Osteocyte (in vitro differentiated cells): ENCODE results near the gene PMEPA1. TPM values are rescaled to one million over a fixed set of nuclear protein-coding genes. Genes with fewer than 3 reads are reported as not detected.

Experiments
- DNase-seq: peaks from one replicate; pipeline ENCODE4 v3.0.0; 2021; ENCODE audit warnings: mixed read lengths; ENCODE audit not compliant: unreplicated experiment; ENCODE audit errors: extremely low spot score
- H3K27ac Mint-ChIP-seq: one replicate; pipeline ENCODE4 v1.8.0; 2021; ENCODE audit warnings: mild to moderate bottlenecking, mixed read lengths; ENCODE audit not compliant: unreplicated experiment
- H3K27me3 Mint-ChIP-seq: one replicate; pipeline ENCODE4 v1.8.0; 2021; ENCODE audit warnings: mixed read lengths; ENCODE audit not compliant: unreplicated experiment
- H3K36me3 Mint-ChIP-seq: one replicate; pipeline ENCODE4 v1.8.0; 2021; ENCODE audit warnings: mixed read lengths; ENCODE audit not compliant: unreplicated experiment
- H3K4me1 Mint-ChIP-seq: one replicate; pipeline ENCODE4 v1.8.0; 2021; ENCODE audit warnings: mixed read lengths; ENCODE audit not compliant: unreplicated experiment
- H3K4me3 Mint-ChIP-seq: one replicate; pipeline ENCODE4 v1.8.0; 2021; ENCODE audit warnings: mild to moderate bottlenecking, moderate library complexity, mixed read lengths; ENCODE audit not compliant: unreplicated experiment
- H3K9me3 Mint-ChIP-seq: one replicate; pipeline ENCODE4 v1.8.0; 2021; ENCODE audit warnings: mixed read lengths; ENCODE audit not compliant: unreplicated experiment
- total RNA-seq: library from RNA; stranded (reverse); gene quantifications from 2 replicates; pipeline ENCODE4 v1.2.1, GENCODE V29; 2021
- TF ChIP-seq, protein P1 (sequence below): fragments of 200-600 bp; sonication (generic); IDR thresholded peaks from 2 replicates; pipeline ENCODE4 v1.5.0; 2021; ENCODE audit warnings: antibody characterized with exemption, mild to moderate bottlenecking, moderate library complexity

Gene PMEPA1
- total RNA-seq, 1 donor from 2014 or later: 24.1 TPM

DNA sequence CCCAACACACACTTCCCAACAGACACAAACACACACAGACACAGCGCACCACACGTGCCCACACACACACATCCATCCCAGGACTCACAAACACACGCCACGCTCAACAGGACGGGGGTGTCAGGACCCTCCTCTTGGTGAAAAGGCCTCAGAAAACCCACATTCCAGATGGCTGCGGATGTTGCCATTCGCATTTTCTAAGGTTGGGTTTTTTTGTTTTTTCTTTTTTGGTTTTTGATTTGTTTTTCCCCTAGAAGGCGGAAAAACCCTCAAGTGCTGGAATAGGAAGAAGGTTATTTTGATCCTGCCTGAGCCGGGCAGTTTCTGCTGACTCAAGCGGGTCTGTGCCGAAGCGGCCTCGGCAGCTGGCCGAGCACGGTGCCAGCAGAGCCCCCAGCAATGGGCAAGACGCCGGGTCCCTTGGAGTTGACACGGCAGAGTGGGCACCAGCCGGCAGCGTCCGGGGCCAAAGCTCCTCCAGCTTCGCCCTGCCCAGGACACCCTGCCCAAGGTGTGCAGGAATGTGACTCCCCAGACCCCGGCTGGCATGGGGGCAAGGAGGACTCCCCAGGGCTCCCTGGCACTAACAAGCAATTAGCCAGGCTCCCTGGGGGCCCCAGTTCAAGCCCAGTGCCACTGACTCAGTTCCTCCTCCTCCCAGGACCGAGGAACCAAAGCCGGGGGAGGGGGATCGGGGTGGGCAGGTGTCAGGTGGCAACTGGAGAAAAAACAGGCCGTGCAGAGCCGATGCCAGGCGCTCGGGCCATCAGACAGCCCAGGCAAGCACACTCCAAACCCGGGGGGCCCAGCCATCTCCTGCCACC lies 48.7 kb downstream of the PMEPA1 start:
- Mint-ChIP-seq H3K9me3 (no peaks in the 10 kb centered on the region), H3K4me1 (no peaks in the 10 kb centered on the region), H3K4me3 (no peak overlapping the region), H3K27me3 (no peaks in the 10 kb centered on the region), H3K27ac (no peak overlapping the region), H3K36me3 (peaks cover 21% of the 10 kb centered on the region)
- no peak for DNase-seq
- TF ChIP-seq, protein P1, sequence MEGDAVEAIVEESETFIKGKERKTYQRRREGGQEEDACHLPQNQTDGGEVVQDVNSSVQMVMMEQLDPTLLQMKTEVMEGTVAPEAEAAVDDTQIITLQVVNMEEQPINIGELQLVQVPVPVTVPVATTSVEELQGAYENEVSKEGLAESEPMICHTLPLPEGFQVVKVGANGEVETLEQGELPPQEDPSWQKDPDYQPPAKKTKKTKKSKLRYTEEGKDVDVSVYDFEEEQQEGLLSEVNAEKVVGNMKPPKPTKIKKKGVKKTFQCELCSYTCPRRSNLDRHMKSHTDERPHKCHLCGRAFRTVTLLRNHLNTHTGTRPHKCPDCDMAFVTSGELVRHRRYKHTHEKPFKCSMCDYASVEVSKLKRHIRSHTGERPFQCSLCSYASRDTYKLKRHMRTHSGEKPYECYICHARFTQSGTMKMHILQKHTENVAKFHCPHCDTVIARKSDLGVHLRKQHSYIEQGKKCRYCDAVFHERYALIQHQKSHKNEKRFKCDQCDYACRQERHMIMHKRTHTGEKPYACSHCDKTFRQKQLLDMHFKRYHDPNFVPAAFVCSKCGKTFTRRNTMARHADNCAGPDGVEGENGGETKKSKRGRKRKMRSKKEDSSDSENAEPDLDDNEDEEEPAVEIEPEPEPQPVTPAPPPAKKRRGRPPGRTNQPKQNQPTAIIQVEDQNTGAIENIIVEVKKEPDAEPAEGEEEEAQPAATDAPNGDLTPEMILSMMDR: no peak

- Mint-ChIP-seq H3K27me3 (no peaks in the 10 kb centered on the region), H3K36me3 (peaks cover 21% of the 10 kb centered on the region), H3K4me1 (no peaks in the 10 kb centered on the region), H3K4me3 (no peak overlapping the region), H3K27ac (no peak overlapping the region), H3K9me3 (no peaks in the 10 kb centered on the region)
- TF ChIP-seq, protein P1: no peak
- DNase-seq: no peak
Measured at GRCh38 chr20:57660181-57660921, 49.5 kb downstream of the PMEPA1 start.

DNA sequence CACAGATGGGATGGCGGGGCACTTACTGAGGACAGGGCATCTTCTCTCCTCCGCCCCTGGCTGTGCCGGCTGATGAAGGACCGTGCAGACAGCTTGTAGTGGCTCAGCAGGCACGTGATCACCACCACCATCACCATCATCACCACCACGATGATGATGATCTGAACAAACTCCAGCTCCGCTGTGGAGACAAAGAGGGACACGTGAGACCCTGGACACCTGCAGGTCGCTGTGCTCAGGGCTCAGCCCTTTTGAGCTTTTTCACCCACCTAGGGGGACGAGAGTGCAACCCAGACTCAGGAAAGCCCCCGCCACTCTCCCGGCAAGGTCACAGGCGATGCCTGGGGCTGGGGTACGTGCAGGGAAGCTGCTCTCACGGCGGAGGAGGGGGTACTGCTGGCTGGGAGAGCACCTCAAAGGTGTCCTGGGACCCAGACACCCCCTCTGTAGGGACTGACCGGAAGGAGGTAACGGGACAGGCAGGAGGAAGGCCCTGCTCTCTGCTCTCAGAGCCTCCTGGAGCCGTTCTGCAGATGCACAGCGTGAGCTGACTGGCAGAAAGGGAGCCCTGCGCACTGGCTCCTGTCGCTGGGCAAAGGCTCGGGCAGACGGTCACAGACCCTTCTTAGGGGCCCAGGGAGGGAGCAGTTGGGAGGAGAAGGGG lies 50.2 kb downstream of the PMEPA1 start:
- Mint-ChIP-seq H3K27me3 (no peaks in the 10 kb centered on the region), H3K9me3 (no peaks in the 10 kb centered on the region), H3K4me3 (no peak overlapping the region), H3K4me1 (no peaks in the 10 kb centered on the region), H3K36me3 (peaks cover 21% of the 10 kb centered on the region), H3K27ac (no peak overlapping the region)
- DNase-seq: peak; percentile 79
- TF ChIP-seq, protein P1: no peak

DNA sequence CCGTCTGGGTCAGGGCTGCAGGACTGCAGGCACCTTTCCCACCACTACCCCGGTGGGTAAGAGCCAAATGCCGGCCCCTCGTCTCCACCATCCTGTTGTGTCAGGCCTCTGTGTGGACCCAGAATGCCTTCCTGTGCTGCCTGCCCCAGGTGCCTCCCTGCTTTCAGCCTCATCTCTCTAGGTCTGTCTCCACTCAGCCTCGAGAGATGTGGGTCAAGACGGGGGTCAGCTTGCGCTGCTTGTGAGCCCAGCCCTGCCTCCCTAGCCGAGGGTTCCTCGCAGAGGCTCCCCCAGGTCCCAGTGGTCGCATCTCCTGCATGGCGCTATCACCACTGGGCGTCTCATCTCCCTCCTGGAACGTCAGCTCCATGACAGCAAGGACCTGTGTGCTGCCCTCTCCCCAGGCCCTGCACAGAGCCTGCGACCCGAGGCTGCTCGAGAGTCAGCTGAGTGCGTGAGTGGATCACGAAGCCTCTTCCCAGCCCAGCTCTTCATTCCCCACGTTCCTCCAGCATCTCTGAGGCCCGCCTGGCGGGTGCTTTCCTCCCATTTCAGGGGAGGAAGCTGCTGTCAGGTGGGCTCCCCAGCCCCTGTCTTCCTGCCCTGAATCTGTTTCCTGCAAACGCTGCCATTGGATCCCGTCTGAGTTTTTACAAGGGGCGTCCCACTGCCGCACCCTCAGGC lies 50.8 kb downstream of the PMEPA1 start:
- H3K4me3 Mint-ChIP-seq: no peak overlapping the region
- no peaks in the 10 kb centered on the region for H3K27me3 Mint-ChIP-seq

More for the DNA sequence above, 50.8 kb downstream of the PMEPA1 start:
- Mint-ChIP-seq H3K4me1 (peaks cover 1% of the 10 kb centered on the region), H3K27ac (no peak overlapping the region), H3K36me3 (peaks cover 21% of the 10 kb centered on the region), H3K9me3 (no peaks in the 10 kb centered on the region)
- TF ChIP-seq, protein P1: no peak
- DNase-seq: peak; percentile 78
